ENCODE results near the gene DOLPP1.

The DOLPP1 gene

DNA sequence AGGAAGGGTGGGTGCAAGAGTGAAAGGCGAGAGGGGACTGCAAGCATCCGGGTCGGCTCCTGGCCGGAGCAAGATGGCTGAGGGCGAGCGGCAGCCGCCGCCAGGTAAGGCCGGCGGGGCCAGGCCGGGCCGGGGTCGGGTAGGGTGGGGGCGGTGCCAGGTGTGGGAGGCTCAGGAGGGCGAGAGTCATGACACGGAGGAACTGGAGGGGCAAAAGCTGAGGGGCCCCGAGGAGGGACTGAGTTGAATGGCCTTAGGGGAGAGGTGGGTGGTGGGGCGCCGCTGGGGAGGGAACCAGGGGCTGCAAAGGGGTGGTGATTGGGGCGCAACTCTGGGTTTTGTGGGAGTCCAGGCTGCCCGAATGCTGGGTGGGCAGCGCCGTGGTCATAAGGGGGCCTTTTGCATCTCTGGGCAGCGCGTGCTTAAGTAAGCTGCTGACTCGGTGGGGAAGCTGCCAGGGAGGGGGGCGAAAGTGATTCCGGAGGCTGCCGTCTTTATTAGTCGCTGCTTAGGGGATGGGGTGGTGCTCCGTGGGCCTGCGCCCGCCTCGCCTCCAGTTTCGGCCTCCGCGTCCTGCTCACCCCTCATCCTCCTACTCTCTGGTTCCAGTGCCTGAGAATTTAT is 30.7 kb downstream of the DOLPP1 start (continued):
- TF ChIP-seq ZNF639 (tag by site-specific recombination; IDR thresholded peaks at IDR 0.05) (no peak), ZBTB7A (tag by site-specific recombination; IDR thresholded peaks at IDR 0.05; ENCODE audit: low read depth) (peak; percentile 43; the same call in 1 of the 2 replicates), KLF1 (tag by site-specific recombination; IDR thresholded peaks at IDR 0.05) (0 out of 2 replicates have a peak, but pooled peaks have one; percentile 12), KLF9 (tag by site-specific recombination; IDR thresholded peaks at IDR 0.05; ENCODE audit: low read depth) (peak; percentile 56; the same call in 1 of the 2 replicates), OSR2 (tag by site-specific recombination; IDR thresholded peaks at IDR 0.05) (0 out of 2 replicates have a peak, but pooled peaks have one; percentile 8), BCL11B (tag by site-specific recombination; IDR thresholded peaks at IDR 0.05; ENCODE audit: low read depth) (0 out of 2 replicates have a peak, but pooled peaks have one; percentile 46), SP3 (tag by site-specific recombination; IDR thresholded peaks at IDR 0.05) (peak; percentile 50), SCRT2 (tag by site-specific recombination; IDR thresholded peaks at IDR 0.05) (peak; percentile 11; the same call in 1 of the 2 replicates), ZNF341 (tag by site-specific recombination; IDR thresholded peaks at IDR 0.05; ENCODE audit: low read depth) (peak; percentile 77; the same call in 1 of the 2 replicates), MZF1 (tag by site-specific recombination; IDR thresholded peaks at IDR 0.05; ENCODE audit: borderline replicate concordance) (peak; percentile 75; the same call in 1 of the 2 replicates), GLIS2 (tag by site-specific recombination; IDR thresholded peaks at IDR 0.05) (peak; percentile 97), PRDM1 (tag by site-specific recombination; IDR thresholded peaks at IDR 0.05) (0 out of 2 replicates have a peak, but pooled peaks have one; percentile 24), SP7 (tag by site-specific recombination; IDR thresholded peaks at IDR 0.05) (peak; percentile 48; the same call in 1 of the 2 replicates), EGR2 (tag by site-specific recombination; IDR thresholded peaks at IDR 0.05; ENCODE audit: low read depth) (peak; percentile 88), ZNF335 (tag by site-specific recombination; conservative IDR thresholded peaks at IDR 0.05) (peak; percentile 95), ZBTB11 (tag by site-specific recombination; conservative IDR thresholded peaks at IDR 0.05; ENCODE audit: low read depth) (peak; percentile 16; the same call in 1 of the 2 replicates)
- TF ChIP-seq, protein P1, sequence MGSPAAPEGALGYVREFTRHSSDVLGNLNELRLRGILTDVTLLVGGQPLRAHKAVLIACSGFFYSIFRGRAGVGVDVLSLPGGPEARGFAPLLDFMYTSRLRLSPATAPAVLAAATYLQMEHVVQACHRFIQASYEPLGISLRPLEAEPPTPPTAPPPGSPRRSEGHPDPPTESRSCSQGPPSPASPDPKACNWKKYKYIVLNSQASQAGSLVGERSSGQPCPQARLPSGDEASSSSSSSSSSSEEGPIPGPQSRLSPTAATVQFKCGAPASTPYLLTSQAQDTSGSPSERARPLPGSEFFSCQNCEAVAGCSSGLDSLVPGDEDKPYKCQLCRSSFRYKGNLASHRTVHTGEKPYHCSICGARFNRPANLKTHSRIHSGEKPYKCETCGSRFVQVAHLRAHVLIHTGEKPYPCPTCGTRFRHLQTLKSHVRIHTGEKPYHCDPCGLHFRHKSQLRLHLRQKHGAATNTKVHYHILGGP (tag by site-specific recombination; IDR thresholded peaks at IDR 0.05) = no peak
- TF ChIP-seq, protein P2, sequence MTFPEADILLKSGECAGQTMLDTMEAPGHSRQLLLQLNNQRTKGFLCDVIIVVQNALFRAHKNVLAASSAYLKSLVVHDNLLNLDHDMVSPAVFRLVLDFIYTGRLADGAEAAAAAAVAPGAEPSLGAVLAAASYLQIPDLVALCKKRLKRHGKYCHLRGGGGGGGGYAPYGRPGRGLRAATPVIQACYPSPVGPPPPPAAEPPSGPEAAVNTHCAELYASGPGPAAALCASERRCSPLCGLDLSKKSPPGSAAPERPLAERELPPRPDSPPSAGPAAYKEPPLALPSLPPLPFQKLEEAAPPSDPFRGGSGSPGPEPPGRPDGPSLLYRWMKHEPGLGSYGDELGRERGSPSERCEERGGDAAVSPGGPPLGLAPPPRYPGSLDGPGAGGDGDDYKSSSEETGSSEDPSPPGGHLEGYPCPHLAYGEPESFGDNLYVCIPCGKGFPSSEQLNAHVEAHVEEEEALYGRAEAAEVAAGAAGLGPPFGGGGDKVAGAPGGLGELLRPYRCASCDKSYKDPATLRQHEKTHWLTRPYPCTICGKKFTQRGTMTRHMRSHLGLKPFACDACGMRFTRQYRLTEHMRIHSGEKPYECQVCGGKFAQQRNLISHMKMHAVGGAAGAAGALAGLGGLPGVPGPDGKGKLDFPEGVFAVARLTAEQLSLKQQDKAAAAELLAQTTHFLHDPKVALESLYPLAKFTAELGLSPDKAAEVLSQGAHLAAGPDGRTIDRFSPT (tag by site-specific recombination; IDR thresholded peaks at IDR 0.05) = peak; percentile 49; the same call in 1 of the 2 replicates
- TF ChIP-seq, protein P3, sequence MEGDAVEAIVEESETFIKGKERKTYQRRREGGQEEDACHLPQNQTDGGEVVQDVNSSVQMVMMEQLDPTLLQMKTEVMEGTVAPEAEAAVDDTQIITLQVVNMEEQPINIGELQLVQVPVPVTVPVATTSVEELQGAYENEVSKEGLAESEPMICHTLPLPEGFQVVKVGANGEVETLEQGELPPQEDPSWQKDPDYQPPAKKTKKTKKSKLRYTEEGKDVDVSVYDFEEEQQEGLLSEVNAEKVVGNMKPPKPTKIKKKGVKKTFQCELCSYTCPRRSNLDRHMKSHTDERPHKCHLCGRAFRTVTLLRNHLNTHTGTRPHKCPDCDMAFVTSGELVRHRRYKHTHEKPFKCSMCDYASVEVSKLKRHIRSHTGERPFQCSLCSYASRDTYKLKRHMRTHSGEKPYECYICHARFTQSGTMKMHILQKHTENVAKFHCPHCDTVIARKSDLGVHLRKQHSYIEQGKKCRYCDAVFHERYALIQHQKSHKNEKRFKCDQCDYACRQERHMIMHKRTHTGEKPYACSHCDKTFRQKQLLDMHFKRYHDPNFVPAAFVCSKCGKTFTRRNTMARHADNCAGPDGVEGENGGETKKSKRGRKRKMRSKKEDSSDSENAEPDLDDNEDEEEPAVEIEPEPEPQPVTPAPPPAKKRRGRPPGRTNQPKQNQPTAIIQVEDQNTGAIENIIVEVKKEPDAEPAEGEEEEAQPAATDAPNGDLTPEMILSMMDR (tag by site-specific recombination; IDR thresholded peaks at IDR 0.05) = peak; percentile 32; the same call in 1 of the 2 replicates
- TF ChIP-seq, protein P4, sequence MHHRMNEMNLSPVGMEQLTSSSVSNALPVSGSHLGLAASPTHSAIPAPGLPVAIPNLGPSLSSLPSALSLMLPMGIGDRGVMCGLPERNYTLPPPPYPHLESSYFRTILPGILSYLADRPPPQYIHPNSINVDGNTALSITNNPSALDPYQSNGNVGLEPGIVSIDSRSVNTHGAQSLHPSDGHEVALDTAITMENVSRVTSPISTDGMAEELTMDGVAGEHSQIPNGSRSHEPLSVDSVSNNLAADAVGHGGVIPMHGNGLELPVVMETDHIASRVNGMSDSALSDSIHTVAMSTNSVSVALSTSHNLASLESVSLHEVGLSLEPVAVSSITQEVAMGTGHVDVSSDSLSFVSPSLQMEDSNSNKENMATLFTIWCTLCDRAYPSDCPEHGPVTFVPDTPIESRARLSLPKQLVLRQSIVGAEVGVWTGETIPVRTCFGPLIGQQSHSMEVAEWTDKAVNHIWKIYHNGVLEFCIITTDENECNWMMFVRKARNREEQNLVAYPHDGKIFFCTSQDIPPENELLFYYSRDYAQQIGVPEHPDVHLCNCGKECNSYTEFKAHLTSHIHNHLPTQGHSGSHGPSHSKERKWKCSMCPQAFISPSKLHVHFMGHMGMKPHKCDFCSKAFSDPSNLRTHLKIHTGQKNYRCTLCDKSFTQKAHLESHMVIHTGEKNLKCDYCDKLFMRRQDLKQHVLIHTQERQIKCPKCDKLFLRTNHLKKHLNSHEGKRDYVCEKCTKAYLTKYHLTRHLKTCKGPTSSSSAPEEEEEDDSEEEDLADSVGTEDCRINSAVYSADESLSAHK (tag by site-specific recombination; IDR thresholded peaks at IDR 0.05) = 0 out of 2 replicates have a peak, but pooled peaks have one; percentile 31
- TF ChIP-seq, protein P5, sequence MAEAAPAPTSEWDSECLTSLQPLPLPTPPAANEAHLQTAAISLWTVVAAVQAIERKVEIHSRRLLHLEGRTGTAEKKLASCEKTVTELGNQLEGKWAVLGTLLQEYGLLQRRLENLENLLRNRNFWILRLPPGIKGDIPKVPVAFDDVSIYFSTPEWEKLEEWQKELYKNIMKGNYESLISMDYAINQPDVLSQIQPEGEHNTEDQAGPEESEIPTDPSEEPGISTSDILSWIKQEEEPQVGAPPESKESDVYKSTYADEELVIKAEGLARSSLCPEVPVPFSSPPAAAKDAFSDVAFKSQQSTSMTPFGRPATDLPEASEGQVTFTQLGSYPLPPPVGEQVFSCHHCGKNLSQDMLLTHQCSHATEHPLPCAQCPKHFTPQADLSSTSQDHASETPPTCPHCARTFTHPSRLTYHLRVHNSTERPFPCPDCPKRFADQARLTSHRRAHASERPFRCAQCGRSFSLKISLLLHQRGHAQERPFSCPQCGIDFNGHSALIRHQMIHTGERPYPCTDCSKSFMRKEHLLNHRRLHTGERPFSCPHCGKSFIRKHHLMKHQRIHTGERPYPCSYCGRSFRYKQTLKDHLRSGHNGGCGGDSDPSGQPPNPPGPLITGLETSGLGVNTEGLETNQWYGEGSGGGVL (tag by site-specific recombination; IDR thresholded peaks at IDR 0.05) = peak; percentile 90
- TF ChIP-seq, protein P6, sequence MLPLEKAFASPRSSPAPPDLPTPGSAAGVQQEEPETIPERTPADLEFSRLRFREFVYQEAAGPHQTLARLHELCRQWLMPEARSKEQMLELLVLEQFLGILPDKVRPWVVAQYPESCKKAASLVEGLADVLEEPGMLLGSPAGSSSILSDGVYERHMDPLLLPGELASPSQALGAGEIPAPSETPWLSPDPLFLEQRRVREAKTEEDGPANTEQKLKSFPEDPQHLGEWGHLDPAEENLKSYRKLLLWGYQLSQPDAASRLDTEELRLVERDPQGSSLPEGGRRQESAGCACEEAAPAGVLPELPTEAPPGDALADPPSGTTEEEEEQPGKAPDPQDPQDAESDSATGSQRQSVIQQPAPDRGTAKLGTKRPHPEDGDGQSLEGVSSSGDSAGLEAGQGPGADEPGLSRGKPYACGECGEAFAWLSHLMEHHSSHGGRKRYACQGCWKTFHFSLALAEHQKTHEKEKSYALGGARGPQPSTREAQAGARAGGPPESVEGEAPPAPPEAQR (tag by site-specific recombination; IDR thresholded peaks at IDR 0.05) = no peak

Data from HEK293 (cell line).